Measurements from ENCODE around the gene C4orf50.

C4orf50 gene

DNA sequence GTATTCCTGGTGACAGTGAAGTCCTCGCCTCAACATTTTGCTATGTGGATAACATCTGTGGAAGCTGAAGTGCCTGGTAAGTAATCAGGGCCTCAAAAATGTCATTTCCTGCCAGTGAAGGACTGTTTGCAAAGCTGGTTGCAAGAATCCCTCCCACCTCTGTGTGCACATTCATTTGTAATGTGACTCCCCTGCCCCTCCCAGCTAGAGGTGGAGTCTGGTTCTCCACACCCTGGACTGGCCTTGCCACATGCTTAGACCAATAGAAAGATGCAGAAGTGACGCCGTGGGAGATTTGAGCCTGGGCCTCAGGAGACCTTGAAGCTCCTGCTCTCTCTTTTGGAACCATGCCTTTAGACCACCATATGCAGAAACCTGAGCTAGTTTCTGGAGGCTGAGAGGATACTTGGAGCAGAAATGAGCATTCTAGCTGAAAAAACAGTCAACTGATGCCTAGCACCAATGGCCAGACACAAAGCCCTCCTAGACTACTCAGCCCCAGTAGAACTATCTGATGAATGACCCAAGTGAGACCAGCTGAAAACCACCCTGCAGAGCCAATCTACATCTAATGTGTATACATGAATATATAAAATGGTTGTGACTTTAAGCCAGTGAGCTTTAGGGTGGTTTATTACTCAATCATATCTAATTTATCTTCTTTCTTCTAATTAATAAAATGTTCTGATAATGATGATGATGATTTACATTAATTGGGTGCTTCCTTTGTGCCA, 77.6 kb downstream of the C4orf50 start:
- DNase-seq: no peak

DNA sequence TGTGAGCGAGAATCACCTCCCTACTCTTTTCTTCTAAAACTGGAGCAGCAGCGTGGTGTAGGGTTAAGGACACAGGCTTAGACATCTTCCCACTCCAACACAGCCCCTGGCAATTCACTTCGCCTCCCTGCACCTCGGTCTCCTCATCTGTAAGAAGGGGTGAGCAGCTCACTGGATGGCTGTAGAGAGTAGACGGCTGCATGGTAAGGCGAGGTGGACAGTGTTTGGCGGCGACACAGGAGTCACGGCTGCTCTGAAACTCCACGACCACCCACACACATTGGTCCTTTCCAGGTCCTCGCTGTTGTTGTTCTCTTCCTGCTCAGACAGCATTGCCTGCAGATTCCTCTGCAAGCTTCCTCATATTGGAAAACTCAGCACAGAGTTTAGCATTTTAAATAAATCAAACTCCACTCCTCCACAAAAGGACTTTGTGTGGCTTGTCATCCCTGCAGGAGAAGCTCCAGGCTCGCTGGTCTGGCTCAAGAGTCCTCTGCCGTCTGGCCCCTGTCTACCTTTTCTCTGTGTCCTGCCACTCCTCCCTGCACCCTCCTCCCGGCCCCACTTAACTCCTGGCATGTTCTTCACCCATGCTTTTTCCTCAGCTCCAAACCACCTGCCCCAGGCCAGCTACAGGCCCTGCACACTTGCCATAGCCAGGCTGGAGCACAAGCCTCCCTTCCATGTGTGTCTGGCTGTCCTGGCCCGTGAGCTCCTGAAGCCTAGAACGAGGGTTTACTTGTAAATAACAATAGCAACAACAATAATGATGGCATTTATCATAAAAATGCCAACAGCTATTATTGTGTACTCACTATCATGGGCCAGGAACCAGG, 84.0 kb downstream of the C4orf50 start:
- DNase-seq: no peak

DNA sequence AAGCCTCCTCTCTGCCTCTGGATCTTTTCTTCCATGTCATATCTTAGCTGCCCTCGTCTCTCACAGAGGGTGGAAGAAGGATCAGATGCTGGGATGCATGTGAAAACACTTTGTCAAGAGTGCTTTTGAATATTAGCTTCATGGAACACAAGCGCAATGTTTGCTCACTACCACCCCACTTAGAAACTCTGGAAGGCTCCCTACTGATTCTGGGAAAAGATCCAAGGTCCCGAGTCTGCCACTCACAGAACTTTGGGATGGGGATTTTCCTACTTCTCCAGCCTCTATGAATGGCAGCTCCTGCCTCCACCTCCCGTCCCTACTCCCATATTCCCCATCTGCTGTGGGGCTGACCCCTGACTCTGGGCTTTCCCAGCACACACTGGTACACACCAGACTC, 85.1 kb downstream of the C4orf50 start:
- DNase-seq: no peak

DNA sequence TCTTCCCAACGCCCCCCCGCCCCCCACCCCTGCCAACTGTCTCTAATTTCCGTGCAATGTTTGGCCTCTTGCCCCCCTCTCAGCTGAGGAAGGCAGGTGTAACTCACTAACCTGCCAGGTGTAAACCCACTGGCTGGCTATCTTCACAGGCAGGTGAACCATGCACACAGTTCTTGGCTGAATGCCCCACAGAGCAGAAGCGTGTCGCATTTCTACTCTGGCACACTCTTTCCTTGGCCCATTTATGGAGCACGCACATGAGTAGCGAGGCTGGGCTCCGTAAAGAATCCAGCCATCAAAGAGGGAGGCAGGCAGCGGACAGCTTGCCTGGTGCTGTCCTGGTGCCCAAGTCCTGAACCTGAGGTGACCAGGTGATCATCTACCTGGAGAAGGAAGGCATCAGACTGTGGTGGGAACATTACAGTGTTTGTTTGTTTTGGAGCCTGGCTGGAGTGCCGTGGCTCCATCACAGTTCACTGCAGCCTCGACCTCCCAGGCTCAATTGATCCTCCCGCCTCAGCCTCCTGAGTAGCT, 86.1 kb downstream of the C4orf50 start:
- no peak for DNase-seq

DNA sequence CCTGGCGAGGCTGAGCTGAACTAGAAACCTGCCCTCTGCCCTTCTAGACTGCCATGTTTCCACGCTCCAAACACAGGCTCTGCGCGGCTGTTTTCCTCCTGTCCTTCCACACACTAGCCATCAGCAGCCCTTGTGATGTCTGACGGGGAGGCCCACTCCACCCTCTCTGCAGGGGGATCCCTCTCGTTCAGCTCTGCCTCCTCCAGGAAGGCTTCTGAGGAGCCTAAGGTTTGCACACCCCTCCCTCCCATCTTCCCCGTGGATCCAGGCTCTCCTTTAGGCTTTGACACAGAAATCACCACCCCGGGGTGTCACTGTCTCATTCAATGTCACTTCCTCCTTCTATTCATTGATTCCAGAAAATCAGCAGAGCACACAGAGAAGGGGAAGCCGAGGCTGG, 86.7 kb downstream of the C4orf50 start:
- no peak for DNase-seq

DNA sequence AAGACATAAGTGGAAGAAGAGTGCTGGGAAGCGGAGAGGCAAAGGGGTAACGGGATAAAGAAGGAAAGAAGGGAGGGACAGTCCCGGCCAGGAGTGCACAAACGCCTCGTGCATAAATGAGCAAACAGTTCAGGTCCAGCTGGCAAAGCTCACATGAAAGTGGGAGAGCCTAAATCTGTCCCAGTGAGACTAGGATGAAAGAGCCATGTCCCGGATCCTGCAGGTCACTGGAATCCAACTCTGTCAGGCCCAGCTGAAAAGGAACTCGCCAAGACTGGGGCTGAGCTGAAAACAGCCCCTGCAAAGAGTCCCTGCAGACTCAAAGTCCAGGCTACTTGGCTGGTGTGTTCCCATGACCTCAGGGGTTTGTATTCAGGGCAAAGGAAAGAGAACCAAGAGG, 87.4 kb downstream of the C4orf50 start:
- DNase-seq: no peak

DNA sequence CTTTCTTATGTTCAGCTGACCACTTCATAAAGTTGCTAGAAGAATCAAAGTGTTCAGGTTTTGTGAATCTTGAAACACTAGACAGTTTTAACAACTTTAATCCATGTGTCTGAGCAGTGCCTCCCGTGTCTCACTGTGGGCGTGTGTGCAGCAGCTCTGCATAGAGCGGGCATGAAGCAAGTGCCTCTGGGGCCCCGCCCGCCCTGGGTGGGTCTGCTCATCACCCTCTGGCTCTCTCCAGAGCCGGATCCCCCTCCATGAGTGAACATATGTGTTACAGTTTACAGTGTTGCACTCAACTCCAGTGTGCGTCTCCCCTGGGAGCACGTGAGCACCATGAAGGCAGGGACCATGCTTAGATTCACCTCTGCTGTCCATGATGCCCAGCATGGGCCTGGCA, 87.8 kb downstream of the C4orf50 start:
- DNase-seq: no peak

DNA sequence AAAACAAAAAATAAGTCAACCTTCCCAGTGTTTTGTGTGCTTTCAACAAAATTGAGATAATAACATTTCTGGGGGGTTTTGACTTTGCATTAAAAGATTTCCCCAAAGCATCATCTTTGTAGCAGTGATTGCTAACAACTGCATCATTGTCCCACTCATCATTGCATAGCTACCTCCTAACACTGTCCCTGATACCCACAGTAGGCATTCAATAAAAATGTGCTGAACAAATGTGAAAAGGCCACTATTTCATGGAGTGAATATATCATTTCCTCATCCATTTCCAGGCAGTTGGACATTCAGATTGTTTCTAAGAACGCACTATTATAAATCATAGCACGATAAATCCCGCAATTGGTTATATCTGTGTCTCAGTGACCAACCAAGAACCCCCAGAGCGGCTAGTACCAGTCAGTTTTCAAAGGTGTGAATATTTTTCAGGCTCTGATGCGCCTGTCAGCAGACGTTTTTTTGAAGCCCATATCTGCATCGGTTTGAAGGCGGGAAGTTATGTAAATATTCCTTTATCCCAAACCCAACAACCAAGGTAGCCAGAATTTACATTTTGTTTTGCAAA, 89.3 kb downstream of the C4orf50 start:
- DNase-seq: no peak

DNA sequence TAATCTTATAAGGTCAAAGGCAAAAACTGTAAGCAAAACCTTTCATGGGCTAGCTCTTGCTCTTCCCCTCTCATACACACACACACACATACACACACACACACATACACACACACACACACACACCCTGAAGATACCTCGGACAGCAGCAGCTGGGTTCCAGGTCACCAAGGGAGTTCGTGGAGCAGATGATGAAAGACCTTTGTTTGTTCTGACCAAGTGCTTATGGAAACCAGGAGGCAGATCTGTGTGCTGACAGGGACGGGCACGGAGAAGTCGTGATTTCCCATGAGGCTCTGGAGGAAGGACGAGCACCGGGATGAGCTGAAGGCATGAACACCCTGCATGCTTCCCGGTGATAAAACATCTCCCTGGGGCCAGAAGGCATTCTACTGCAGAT, 90.0 kb downstream of the C4orf50 start:
- DNase-seq: no peak

DNA sequence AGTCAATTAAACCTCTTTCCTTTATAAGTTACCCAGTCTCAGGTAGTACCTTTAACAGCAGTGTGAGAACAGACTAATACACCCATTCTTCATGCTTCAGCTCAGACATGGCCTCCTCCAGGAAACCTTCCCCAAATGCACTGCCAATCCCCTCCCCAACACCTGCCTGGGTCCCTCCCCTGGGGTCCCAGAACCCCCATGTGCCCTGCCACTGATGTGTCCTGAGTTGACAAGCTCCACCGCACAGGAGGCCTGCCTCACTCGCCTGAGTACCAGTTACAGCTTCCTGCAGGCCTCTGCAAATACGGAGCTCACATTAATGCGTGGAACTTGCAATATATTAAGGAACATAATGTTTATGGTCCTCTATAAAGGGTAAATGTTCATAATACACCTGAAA, 90.5 kb downstream of the C4orf50 start:
- no peak for DNase-seq

DNA sequence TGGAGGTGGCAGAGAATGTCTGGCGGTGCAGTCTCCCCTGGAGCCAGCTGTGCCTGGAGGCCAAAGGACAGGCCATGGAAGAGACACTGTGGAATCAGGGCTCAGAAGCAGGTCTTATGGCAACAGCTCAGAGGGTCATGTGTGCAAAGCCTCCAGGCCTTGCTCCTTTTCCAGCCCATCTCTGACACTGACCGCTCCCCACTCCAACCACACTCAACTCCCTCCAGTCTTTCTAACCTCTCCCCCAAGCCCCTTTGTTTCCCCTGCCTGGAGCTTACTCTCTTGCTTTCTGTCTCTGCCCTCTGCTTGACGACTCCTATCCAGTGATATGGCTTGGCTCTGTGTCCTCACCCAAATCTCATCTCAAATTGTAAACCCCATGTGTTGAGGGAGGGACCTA, 91.1 kb downstream of the C4orf50 start:
- no peak for DNase-seq

DNA sequence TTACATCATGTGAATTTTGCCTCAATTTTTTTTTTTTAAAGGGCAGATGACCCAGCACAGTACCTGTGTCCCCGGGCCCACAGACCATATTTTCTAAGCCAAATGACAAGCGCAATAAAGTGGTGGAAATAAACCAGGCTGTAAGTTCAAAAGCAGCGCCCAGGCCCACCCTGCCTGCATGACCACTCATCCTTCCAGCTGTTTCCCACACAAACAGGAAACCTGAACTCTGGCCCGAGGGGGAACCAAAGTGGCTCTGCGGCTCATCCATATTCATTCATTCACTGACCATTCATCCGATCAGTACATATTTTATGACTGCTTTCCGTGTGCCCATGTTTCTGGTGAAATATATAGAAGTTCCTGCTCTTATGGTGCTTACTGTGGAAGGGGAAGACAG, 91.6 kb downstream of the C4orf50 start:
- no peak for DNase-seq

DNA sequence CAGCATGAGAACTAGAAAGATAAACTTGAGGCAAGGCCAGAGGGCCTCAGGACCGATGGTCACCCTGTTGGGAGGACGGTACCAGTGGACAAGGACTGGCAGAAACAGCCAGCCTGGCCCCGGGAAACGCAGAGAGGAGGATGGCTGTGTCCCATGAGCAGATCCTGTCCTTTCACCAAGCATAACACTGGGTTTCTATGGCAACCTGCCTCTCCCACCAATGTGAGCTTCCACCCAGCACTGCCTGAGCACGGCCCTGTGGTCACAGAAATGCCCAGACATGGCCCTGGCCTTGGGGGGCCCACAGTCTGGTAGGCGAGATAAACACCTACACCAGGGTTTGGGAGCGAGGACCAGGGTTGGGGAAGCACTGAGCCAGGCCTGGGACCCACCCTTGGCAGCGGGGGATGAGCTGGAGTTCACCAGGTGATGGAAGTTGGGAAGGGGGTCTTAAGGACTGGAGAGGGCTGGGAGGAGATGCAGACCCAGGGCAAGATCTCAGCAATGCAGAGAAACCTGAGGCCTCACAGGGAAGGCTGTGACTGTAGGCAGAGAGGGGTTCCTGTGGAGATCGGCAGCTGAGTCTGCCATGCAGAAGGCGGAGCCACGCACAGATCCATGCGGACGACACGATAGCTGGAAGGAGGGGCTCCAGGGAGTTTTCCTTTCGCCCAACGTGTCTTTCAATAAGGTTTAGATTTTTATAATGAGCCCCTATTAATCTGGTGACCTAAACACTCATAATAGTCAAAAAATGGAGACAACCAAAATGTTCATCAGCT, 92.6 kb downstream of the C4orf50 start:
- DNase-seq: no peak

DNA sequence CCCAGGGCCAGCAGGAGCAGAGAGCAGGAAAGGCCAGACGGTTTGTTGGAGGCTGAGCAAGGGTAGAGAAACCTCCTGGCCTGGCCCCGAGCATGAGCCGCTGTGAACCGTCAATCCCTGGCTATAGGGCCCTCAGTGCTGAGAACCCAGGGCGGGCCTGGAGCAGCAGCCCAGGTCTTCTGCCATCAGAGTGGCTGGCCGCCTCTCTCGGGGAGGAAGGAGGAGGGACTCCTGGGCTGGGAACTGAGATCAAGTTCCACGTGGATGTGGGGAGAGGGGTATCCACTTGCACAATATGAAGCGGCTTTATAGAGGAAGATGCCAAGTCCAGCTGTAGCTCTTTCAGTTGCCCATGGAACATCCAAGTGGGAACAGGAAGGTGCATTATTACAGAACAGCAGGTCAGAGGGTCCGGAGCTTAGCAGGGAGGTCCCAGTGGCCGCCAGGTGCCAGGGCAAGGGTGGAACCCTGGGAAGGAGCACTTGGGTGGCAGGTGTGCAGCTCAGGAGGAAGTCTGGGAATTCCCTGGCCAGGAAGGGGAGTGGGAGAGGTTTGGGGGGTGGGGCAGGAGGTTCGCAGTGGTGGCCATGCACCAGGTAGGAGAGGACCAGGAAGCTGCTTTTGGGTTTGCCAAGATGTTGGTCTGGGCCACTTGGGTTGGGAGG, 93.6 kb downstream of the C4orf50 start:
- no peak for DNase-seq

DNA sequence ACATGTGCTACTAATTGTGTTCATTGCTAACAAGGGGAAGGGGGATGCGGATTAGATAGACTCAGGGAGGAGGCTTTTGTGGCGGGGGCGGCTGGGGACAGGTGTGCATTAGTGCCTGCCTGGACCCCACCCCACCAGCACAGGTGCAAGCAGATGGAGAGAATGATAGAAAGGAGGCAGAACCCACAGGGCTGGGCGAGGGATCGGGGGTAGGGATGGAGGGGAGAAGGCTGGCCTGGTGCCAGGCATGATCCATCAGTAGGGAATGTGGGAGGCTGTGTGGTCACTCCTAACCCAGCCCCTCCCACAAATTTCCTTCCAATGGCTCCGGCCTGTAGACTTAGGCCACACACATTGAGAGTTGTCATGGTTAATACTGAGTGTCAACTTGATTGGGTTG, 94.9 kb downstream of the C4orf50 start:
- DNase-seq: no peak

DNA sequence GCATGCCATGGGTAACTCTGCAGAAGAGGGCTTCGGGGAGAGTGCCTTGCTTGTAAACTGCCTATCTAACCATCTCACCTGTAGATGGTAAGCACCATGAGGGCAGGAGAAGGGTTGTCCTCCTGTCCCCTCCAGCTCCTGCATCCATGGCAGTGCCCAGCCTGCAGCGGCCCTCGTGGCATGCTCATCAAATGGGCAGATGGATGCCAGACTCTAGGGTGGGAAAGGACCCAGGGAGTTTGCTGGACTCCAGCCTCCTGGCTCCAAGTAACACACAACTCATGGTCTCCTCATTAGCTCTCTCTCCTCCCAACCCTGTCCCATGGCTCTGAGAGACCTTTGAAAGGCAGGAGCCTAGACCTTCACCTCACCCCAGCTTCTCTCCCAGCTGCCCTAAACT, 95.7 kb downstream of the C4orf50 start:
- no peak for DNase-seq

DNA sequence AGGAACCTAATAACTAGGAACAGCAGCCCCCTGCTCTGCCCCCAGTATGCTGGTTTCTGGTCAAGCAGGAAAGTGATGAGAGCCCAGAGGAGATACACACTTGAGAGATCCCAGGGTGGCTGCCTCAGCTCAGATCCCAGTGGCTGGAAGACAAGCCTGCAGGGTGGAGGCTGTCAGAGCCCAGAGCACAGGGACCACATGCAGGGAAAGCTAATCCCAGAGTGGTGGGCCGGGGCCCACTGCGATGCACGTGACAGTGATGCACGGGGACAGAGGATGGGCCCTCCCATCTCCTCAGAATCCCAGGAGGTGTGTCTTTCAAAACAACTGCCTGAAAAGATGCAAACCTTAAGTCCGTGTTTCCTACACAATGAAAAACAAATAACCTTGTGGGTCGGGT, 96.2 kb downstream of the C4orf50 start:
- no peak for DNase-seq

DNA sequence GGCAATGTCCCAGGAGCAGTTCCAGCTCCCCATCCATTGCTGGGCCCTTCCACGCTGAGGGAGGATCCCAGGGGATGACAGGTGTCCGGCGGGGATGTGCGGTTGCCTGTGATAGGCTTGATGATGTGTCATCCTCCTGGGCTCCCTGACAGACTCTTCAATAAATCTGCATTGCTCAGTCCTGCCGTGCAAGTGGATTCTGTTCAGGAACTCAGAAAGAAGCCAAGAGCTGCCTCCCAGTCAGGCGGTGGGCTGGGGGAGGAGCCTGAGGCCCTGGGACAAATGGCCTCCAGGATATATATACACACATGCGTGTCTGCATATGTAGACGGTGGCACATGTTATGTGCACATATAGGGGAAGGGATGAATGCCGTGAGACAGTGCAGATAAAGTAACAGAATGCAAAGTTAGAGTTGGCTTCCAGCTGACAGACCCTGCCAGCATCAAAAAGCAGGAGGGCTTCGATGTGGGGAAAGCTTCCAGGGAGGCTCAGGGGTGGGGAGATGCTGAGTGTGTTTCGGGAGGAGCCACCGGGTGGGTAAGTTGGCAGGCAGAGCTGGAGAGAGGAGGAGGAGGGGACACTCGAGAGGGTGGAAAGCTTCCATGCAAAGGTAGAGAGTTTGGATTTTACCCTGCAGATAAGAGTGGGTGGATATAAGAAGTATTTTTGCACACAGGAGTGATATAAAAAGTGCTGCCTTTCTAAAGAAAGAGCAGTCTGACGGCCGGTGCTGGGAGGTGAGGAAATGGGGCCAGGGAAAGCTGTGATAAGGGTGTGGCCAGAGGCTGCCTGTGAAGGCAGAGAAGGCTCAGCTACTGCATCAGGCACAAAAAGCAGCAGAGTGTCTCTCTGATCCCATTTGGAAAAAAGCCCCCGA, 96.9 kb downstream of the C4orf50 start:
- no peak for DNase-seq

DNA sequence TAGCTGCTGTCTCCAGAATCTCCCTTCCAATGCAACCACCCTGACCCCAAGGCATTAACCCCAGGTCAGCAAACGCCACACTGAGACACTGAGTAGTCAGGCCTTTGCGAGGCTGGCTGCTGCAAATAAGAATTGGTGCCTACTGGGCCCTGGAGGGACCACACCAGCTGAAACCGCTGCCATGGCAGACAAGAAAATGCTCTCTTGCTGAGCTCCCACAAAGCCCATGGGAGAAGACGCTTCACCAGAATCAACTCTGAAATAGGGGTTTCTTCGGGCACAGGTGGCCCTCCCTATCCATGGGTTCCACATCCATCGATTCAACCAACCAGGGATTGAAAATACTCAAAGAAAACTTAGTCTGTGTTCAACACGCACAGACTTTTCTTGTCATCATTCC, 98.7 kb downstream of the C4orf50 start:
- DNase-seq: no peak

DNA sequence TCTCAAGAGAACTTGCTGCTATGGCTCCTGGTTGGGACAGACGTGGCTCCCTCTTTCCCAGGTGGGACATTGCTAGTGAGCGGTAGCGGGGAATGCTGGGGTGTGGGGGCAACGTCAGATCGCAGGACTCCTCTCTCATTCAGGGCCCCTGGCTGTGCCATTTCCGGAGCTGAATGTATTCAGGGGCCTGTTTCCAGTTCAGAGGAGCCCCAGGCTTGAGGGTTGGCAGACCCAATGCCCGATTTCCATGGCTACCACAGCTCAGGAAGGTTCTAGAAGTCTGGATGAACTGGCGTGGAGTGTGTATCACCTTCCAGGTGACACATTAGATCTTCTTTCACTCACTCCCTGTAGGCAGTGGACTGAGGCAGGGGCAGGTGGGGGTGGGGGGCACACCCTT, 99.2 kb downstream of the C4orf50 start:
- DNase-seq: no peak

DNA sequence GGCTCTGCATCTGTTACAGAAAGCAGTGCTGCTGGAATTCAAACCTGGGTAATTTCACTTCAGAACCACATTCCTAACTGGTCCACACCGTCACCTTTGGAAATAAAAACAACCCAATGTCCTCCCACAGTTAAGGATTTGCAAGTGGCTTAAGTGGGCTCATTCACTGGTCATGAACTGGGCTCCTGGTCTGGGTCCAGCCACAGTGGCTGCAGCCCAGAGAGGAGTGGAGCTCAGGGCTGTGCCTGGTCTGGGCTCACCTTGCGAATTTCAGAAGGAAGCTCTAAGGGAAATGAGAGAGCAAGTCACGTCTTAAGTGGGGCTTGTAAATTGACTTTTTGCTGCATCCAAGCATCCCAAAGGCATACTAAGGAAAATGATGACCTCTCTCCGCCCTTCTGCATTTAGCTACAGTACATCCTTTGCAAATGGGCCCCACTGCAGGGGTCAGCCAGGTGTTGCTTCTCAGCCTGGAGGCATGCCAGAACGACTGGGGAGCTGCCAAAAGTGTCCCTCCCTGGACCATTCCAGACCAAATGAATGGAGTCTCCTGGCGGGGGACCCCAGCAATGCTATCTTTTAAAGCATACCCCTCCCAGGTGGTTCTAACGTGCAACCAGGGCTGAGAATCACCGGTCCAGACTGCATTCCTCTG, 99.8 kb downstream of the C4orf50 start:
- DNase-seq: no peak
